H9 (cell line): Measurements from ENCODE around the gene NT5DC1. TPM values are rescaled to one million over a fixed set of nuclear protein-coding genes. Genes with fewer than 3 reads are reported as not detected.

Source experiments
- DNase-seq: peaks from one replicate; pipeline ENCODE4 v3.0.0-alpha.2; 2017
- H2AFZ ChIP-seq: one replicate; pipeline ENCODE4 v1.6.1; 2013; ENCODE audit warnings: mild to moderate bottlenecking, low read length, control low read depth, moderate library complexity
- H2AK5ac ChIP-seq: 2 replicates; pipeline ENCODE4 v1.6.1; 2013; ENCODE audit warnings: low read length, control low read depth, mixed read lengths; ENCODE audit not compliant: insufficient read length
- H2BK120ac ChIP-seq: one replicate; pipeline ENCODE4 v1.6.1; 2013; ENCODE audit warnings: low read depth, mild to moderate bottlenecking, low read length, control low read depth, inconsistent platforms; ENCODE audit not compliant: poor library complexity, severe bottlenecking
- H2BK12ac ChIP-seq: 2 replicates; pipeline ENCODE4 v1.6.1; 2013; ENCODE audit warnings: low read length, control low read depth, mixed read lengths, low read depth; ENCODE audit not compliant: insufficient read length
- H2BK15ac ChIP-seq: 2 replicates; pipeline ENCODE4 v1.6.1; 2013; ENCODE audit warnings: low read depth, low read length, control low read depth
- H2BK20ac ChIP-seq: one replicate; pipeline ENCODE4 v1.6.1; 2013; ENCODE audit warnings: low read depth, mild to moderate bottlenecking, low read length, control low read depth, inconsistent platforms; ENCODE audit not compliant: poor library complexity, severe bottlenecking
- H2BK5ac ChIP-seq: 2 replicates; pipeline ENCODE4 v1.6.1; 2013; ENCODE audit warnings: low read length, control low read depth, mixed read lengths; ENCODE audit not compliant: insufficient read length
- H3K14ac ChIP-seq: 2 replicates; pipeline ENCODE4 v1.6.1; 2013; ENCODE audit warnings: low read length, control low read depth; ENCODE audit not compliant: insufficient read depth
- H3K18ac ChIP-seq: 2 replicates; pipeline ENCODE4 v1.6.1; 2013; ENCODE audit warnings: low read depth, mild to moderate bottlenecking, mixed read lengths, low read length, control low read depth; ENCODE audit not compliant: insufficient read length
- H3K23ac ChIP-seq: 2 replicates; pipeline ENCODE4 v1.6.1; 2013; ENCODE audit warnings: low read length, control low read depth, mixed read lengths, low read depth; ENCODE audit not compliant: insufficient read length
- H3K23me2 ChIP-seq: 2 replicates; pipeline ENCODE4 v1.6.1; 2013; ENCODE audit warnings: low read depth, mild to moderate bottlenecking, mixed read lengths, low read length, control low read depth; ENCODE audit not compliant: insufficient read length, poor library complexity, severe bottlenecking
- H3K27ac ChIP-seq: 2 replicates; pipeline ENCODE4 v1.5.1; 2013; ENCODE audit warnings: low read length, control low read depth, mixed read lengths, low read depth; ENCODE audit not compliant: insufficient read length
- H3K27me3 ChIP-seq: 2 replicates; pipeline ENCODE4 v1.6.1; 2013; ENCODE audit warnings: low read length, control low read depth, inconsistent platforms; ENCODE audit not compliant: insufficient read depth
- H3K4ac ChIP-seq: 2 replicates; pipeline ENCODE4 v1.6.1; 2013; ENCODE audit warnings: low read depth, mild to moderate bottlenecking, control low read depth, inconsistent platforms, low read length, moderate library complexity
- H3K4me1 ChIP-seq: 2 replicates; pipeline ENCODE4 v1.6.1; 2013; ENCODE audit warnings: low read length, control low read depth, inconsistent platforms; ENCODE audit not compliant: insufficient read depth
- H3K4me2 ChIP-seq: 2 replicates; pipeline ENCODE4 v1.6.1; 2013; ENCODE audit warnings: low read length, control low read depth, mixed read lengths; ENCODE audit not compliant: insufficient read length, insufficient read depth
- H3K56ac ChIP-seq: 2 replicates; pipeline ENCODE4 v1.6.1; 2013; ENCODE audit warnings: low read depth, mild to moderate bottlenecking, mixed read lengths, low read length, control low read depth; ENCODE audit not compliant: insufficient read length
- H3K79me1 ChIP-seq: 2 replicates; pipeline ENCODE4 v1.6.1; 2013; ENCODE audit warnings: low read depth, mild to moderate bottlenecking, moderate library complexity, low read length, control low read depth, inconsistent platforms; ENCODE audit not compliant: insufficient read depth, poor library complexity, severe bottlenecking
- H3K79me2 ChIP-seq: 2 replicates; pipeline ENCODE4 v1.6.1; 2013; ENCODE audit warnings: low read length, control low read depth, inconsistent platforms; ENCODE audit not compliant: insufficient read depth
- H3K9ac ChIP-seq: 2 replicates; pipeline ENCODE4 v1.6.1; 2013; ENCODE audit warnings: low read length, control low read depth, mixed read lengths; ENCODE audit not compliant: insufficient read length; ENCODE audit errors: extremely low read depth
- H3K9me3 ChIP-seq: one replicate; pipeline ENCODE4 v1.6.1; 2013; ENCODE audit warnings: low read depth, low read length, inconsistent platforms; ENCODE audit not compliant: control insufficient read depth
- H3T11ph ChIP-seq: one replicate; pipeline ENCODE4 v1.6.1; 2013; ENCODE audit warnings: mild to moderate bottlenecking, low read length, control low read depth, inconsistent platforms
- H4K20me1 ChIP-seq: one replicate; pipeline ENCODE4 v1.6.1; 2013; ENCODE audit not compliant: control insufficient read depth, insufficient read length, insufficient read depth
- H4K5ac ChIP-seq: 2 replicates; pipeline ENCODE4 v1.6.1; 2013; ENCODE audit warnings: low read depth, mild to moderate bottlenecking, mixed read lengths, low read length, control low read depth; ENCODE audit not compliant: insufficient read length
- H4K8ac ChIP-seq: replicated peaks from 2 replicates; pipeline ENCODE4 v1.6.1; 2013; ENCODE audit warnings: low read length, control low read depth, mixed read lengths, low read depth; ENCODE audit not compliant: insufficient read length
- H4K91ac ChIP-seq: 2 replicates; pipeline ENCODE4 v1.6.1; 2013; ENCODE audit warnings: low read depth, mild to moderate bottlenecking, moderate library complexity, mixed read lengths, low read length, control low read depth; ENCODE audit not compliant: insufficient read length
- H3K27ac Mint-ChIP-seq, 3 experiments: 2 replicates in 2 of 3; 3 replicates in 1 of 3; pipeline ENCODE4 v1.8.0; 2020 to 2021; ENCODE audit warnings: mixed read lengths in 3 of 3, mild to moderate bottlenecking in 1 of 3, moderate library complexity in 1 of 3
- H3K27me3 Mint-ChIP-seq: 2 replicates; pipeline ENCODE4 v1.8.0; 2021; ENCODE audit warnings: low read depth, mild to moderate bottlenecking, moderate library complexity, mixed read lengths
- H3K36me3 Mint-ChIP-seq, 3 experiments: 2 replicates in 2 of 3; 3 replicates in 1 of 3; pipeline ENCODE4 v1.8.0; 2020 to 2021; ENCODE audit warnings: low read depth in 3 of 3, mixed read lengths in 3 of 3; ENCODE audit not compliant: insufficient read depth in 1 of 3
- H3K4me1 Mint-ChIP-seq, 2 experiments: 2 replicates each; pipeline ENCODE4 v1.8.0; 2020; ENCODE audit warnings: mixed read lengths in 2 of 2
- H3K4me3 Mint-ChIP-seq, 2 experiments: 2 replicates in 1 of 2; 3 replicates in 1 of 2; pipeline ENCODE4 v1.8.0; 2020 to 2021; ENCODE audit warnings: mild to moderate bottlenecking in 2 of 2, mixed read lengths in 2 of 2, moderate library complexity in 1 of 2
- H3K9me3 Mint-ChIP-seq, 2 experiments: 2 replicates in 1 of 2; 3 replicates in 1 of 2; pipeline ENCODE4 v1.8.0; 2020; ENCODE audit warnings: mild to moderate bottlenecking in 2 of 2, mixed read lengths in 2 of 2, moderate library complexity in 1 of 2
- WGBS: extraction: QIAGEN DNeasy Blood & Tissue Kit; methylation state at CpG from one replicate; pipeline ENCODE4 v1.1.7; 2013; ENCODE audit warnings: missing lambda C conversion rate, low lambda C conversion rate, mixed read lengths; ENCODE audit not compliant: insufficient read length; ENCODE audit errors: extremely low coverage; 5-methylcytosine and 5-hydroxymethylcytosine counted together
- total RNA-seq: library from RNA; stranded (reverse); gene quantifications from 2 replicates; pipeline ENCODE4 v1.2.1, GENCODE V29; 2021
- TF ChIP-seq, protein P1 (sequence below): fragments of 200-600 bp; sonication (generic); conservative IDR thresholded peaks from 3 replicates; pipeline ENCODE4 v1.8.0; 2021; ENCODE audit warnings: antibody characterized with exemption, mild to moderate bottlenecking

NT5DC1 gene
- total RNA-seq, 1 experiment from 2014 or later, result 64.9 TPM

DNA sequence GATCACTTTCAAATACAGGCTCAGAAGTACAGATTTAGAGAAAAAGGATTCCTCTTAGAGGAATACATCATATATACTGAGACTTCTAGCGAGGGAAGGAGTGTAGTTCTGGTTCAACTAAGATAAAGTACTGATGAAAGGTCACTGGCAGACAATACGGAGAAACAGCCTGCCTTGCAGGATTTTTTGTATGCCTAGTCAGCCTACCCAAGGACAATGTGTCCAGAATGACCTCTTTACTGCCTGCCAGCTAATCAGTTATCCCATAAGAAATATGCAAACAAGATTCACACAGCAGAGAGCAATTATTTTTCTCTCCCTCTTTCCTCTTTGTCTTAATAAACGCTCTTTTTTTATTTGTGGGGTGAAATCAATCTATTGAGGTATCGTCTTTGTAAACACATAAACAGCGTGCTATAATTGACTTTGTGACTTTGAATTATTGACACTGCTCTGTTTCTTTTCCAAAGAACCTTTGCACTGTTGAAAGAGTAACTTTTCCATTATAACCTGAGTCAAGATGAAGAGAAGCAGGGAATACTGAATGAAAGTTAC is 154.7 kb downstream of the NT5DC1 start:
- Histone ChIP-seq H3K56ac (no peak overlapping the region), H2BK20ac (no peak overlapping the region), H3K23ac (no peak overlapping the region), H3K4me1 (peaks cover 10% of the 10 kb centered on the region; the same call in 1 of the 2 replicates), H3K14ac (no peak overlapping the region), H2BK5ac (no peak overlapping the region), H3K79me2 (peaks cover 3% of the 10 kb centered on the region; the same call in 1 of the 2 replicates), H4K5ac (no peak overlapping the region), H4K91ac (no peak overlapping the region), H2AFZ (no peak overlapping the region), H3T11ph (no peak overlapping the region), H4K20me1 (no peaks in the 10 kb centered on the region), H4K8ac (no peak overlapping the region), H2BK15ac (no peak overlapping the region), H3K18ac (no peak overlapping the region), H3K27ac (no peak overlapping the region), H3K4ac (no peak overlapping the region), H3K4me2 (no peak overlapping the region), H3K27me3 (no peaks in the 10 kb centered on the region), H3K23me2 (peaks cover 9% of the 10 kb centered on the region), H3K9ac (no peak overlapping the region), H2AK5ac (no peak overlapping the region), H2BK12ac (no peak overlapping the region), H2BK120ac (no peak overlapping the region), H3K79me1 (no peaks in the 10 kb centered on the region), H3K9me3 (no peaks in the 10 kb centered on the region)
- H3K27me3 Mint-ChIP-seq, result no peaks in the 10 kb centered on the region
- DNase-seq, result no peak
- peaks cover 4 to 12% (median 6%) of the 10 kb centered on the region in 3 experiments; a peak in 4 of 7 replicates for H3K36me3 Mint-ChIP-seq
- WGBS, result no CpG with 5 or more reads among the region's 5 CpGs
- H3K4me1 Mint-ChIP-seq, result peaks cover 21 to 22% of the 10 kb centered on the region in 2 experiments
- TF ChIP-seq, protein P1, sequence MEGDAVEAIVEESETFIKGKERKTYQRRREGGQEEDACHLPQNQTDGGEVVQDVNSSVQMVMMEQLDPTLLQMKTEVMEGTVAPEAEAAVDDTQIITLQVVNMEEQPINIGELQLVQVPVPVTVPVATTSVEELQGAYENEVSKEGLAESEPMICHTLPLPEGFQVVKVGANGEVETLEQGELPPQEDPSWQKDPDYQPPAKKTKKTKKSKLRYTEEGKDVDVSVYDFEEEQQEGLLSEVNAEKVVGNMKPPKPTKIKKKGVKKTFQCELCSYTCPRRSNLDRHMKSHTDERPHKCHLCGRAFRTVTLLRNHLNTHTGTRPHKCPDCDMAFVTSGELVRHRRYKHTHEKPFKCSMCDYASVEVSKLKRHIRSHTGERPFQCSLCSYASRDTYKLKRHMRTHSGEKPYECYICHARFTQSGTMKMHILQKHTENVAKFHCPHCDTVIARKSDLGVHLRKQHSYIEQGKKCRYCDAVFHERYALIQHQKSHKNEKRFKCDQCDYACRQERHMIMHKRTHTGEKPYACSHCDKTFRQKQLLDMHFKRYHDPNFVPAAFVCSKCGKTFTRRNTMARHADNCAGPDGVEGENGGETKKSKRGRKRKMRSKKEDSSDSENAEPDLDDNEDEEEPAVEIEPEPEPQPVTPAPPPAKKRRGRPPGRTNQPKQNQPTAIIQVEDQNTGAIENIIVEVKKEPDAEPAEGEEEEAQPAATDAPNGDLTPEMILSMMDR, result no peak
- no peak overlapping the region for H3K4me3 Mint-ChIP-seq
- H3K27ac Mint-ChIP-seq, result no peak overlapping the region
- no peaks in the 10 kb centered on the region for H3K9me3 Mint-ChIP-seq
